Measurements from ENCODE around the gene NFATC1.

NFATC1 gene

GRCh38 chr18:79421275-79421857 is 25.6 kb downstream of the NFATC1 start:
- Histone ChIP-seq H3K4me3 (ENCODE audit: severe bottlenecking) (no peak overlapping the region), H3K36me3 (ENCODE audit: low read depth) (no peaks in the 10 kb centered on the region), H3K27me3 (ENCODE audit: insufficient read depth, poor library complexity, severe bottlenecking) (no peaks in the 10 kb centered on the region), H3K4me1 (ENCODE audit: insufficient read depth, poor library complexity, severe bottlenecking) (no peaks in the 10 kb centered on the region), H3K27ac (ENCODE audit: poor library complexity, severe bottlenecking) (no peak overlapping the region), H3K9me3 (ENCODE audit: severe bottlenecking) (no peaks in the 10 kb centered on the region)
- no peak for TF ChIP-seq CTCF (IDR thresholded peaks at IDR 0.05; ENCODE audit: poor library complexity, severe bottlenecking)
- ATAC-seq (ENCODE audit: low read depth) (no peak), DNase-seq (ENCODE audit: low spot score) (no peak)

GRCh38 chr18:79422022-79422782 is 26.5 kb downstream of the NFATC1 start:
- H3K4me1 ChIP-seq (ENCODE audit: insufficient read depth, poor library complexity, severe bottlenecking) = no peaks in the 10 kb centered on the region
- no peaks in the 10 kb centered on the region for H3K27me3 ChIP-seq (ENCODE audit: insufficient read depth, poor library complexity, severe bottlenecking)
- no peaks in the 10 kb centered on the region for H3K36me3 ChIP-seq (ENCODE audit: low read depth)
- TF ChIP-seq CTCF (IDR thresholded peaks at IDR 0.05; ENCODE audit: poor library complexity, severe bottlenecking) = no peak
- H3K27ac ChIP-seq (ENCODE audit: poor library complexity, severe bottlenecking) = no peak overlapping the region
- ATAC-seq (ENCODE audit: low read depth) = no peak
- no peak for DNase-seq (ENCODE audit: low spot score)
- no peaks in the 10 kb centered on the region for H3K9me3 ChIP-seq (ENCODE audit: severe bottlenecking)
- no peak overlapping the region for H3K4me3 ChIP-seq (ENCODE audit: severe bottlenecking)

- Histone ChIP-seq H3K36me3 (ENCODE audit: low read depth) (no peaks in the 10 kb centered on the region), H3K9me3 (ENCODE audit: severe bottlenecking) (no peaks in the 10 kb centered on the region), H3K27me3 (ENCODE audit: insufficient read depth, poor library complexity, severe bottlenecking) (no peaks in the 10 kb centered on the region), H3K27ac (ENCODE audit: poor library complexity, severe bottlenecking) (no peak overlapping the region), H3K4me3 (ENCODE audit: severe bottlenecking) (no peak overlapping the region), H3K4me1 (ENCODE audit: insufficient read depth, poor library complexity, severe bottlenecking) (no peaks in the 10 kb centered on the region)
- no peak for TF ChIP-seq CTCF (IDR thresholded peaks at IDR 0.05; ENCODE audit: poor library complexity, severe bottlenecking)
- DNase-seq (ENCODE audit: low spot score) = no peak
- ATAC-seq (ENCODE audit: low read depth) = no peak
Observed at GRCh38 chr18:79422783-79423165, 27.0 kb downstream of the NFATC1 start.

- H3K27me3 ChIP-seq (ENCODE audit: insufficient read depth, poor library complexity, severe bottlenecking) = no peaks in the 10 kb centered on the region
- no peak for TF ChIP-seq CTCF (IDR thresholded peaks at IDR 0.05; ENCODE audit: poor library complexity, severe bottlenecking)
- no peaks in the 10 kb centered on the region for H3K36me3 ChIP-seq (ENCODE audit: low read depth)
- DNase-seq (ENCODE audit: low spot score) (no peak), ATAC-seq (ENCODE audit: low read depth) (no peak)
- no peak overlapping the region for H3K4me3 ChIP-seq (ENCODE audit: severe bottlenecking)
- H3K4me1 ChIP-seq (ENCODE audit: insufficient read depth, poor library complexity, severe bottlenecking) = no peaks in the 10 kb centered on the region
- no peaks in the 10 kb centered on the region for H3K9me3 ChIP-seq (ENCODE audit: severe bottlenecking)
- no peak overlapping the region for H3K27ac ChIP-seq (ENCODE audit: poor library complexity, severe bottlenecking)
Observed at GRCh38 chr18:79423211-79424007, 27.7 kb downstream of the NFATC1 start.
